COLO829 (cell line): ENCODE measurements around the gene SMIM12.
A peak's percentile ranks its signal among the peaks of the same experiment; 100 is the strongest.

Source experiments
- DNase-seq: peaks from one replicate; pipeline ENCODE4 v3.0.0; 2012; ENCODE audit warnings: low spot score

Gene SMIM12, protein sequence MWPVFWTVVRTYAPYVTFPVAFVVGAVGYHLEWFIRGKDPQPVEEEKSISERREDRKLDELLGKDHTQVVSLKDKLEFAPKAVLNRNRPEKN

DNA sequence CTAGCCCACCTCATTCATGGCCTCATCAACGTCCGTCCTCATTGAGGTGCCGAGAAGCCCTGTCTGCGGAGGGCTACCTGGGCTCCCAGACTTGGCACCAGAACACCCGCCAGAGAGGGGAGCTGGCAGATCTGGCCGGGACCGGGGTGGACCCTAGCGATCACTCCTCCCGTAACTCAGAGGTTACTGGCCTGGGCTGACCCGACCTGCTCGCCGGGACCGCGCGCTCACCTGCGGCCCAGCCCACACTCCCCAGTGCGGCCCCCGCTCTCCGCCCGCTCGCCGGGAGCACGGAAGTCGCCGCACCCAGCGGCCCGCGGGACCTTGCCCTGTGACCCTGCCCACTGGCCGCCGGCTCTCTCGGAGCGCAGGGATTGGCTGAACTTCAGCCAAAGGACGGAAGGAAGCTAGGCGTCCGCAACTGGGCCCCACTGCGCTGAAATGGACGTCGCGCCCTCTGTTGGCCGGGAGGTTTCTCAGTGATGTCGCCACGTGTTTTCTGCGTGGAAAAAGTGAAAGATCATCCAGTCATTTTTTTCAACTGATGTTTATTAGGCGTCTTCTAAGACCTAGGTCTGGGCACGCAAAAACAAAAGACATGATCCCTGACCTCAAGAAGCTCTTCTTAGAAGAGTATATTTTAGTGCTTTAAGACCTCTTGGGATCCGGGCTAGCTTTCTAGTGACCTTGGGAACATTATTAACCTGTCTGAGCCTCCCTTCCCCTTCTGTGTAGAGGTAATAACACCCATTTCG lies at the start of gene SMIM12:
Gene SMIM12, minus strand, starts transcription at position 304 of the 755 bp plus-strand sequence. CDS start 3,772 bp downstream, outside the sequence.
- DNase-seq = peak; percentile 96

DNA sequence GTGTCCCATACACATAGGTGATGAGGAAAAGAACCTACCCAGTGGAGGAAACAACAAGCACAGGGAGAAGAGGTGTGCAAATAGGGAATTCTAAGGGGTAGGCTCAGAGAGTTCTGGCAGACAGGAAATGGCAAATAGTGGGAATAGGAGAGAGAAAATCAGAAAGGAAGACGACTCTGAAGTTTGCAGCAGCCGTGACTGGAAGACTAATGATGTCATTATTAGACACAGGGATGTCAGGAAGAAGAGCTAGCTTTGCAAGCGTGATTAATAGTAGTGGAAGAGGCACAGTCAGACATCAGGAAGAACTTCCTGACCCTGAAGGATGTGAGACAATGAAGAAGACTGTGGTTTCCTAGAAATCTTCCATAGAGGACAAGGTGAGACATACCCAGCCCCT lies 48.8 kb upstream of the SMIM12 start:
- DNase-seq = no peak

GRCh38 chr1:34907487-34908090 lies 48.0 kb upstream of the SMIM12 start:
- no peak for DNase-seq

DNA sequence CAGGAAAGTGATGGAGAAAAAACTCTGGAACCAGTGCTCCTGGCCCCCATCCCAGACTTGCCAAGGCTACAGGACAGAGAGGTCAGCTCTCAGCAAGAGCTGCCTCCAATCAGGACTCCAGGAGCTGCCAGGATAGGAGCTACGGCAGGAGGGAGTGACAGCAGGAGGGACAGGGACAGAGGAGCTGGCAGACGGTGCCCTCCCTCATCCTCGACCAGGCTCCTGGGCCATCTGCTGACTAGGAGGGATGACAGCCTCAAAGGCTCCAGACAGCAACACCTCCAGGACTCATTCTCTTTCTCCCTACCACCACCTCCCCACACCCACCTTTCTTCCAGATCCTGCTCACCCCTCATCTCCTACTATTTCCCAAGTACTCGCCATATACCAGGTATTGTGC lies 47.2 kb upstream of the SMIM12 start:
- DNase-seq = no peak

DNA sequence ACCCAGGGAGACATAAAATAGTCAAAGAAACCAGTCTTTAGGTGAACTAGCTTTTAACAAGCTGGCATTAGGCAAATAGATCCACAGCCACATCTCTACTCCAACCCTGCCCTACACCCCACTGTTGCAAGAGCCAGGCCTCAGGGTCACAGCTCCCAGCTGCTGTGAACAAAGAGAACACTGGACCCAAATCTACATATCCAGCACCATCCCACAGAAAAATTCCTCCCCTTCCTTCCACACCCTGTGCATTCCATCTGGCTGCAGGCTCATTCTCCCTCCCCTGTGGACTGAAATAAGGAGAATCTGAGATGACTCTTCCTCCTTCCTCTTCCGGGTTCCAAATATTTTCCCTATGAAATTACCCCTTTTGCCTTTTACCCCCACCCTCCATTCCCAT lies 46.7 kb upstream of the SMIM12 start:
- DNase-seq = no peak

GRCh38 chr1:34905098-34905459 lies 45.5 kb upstream of the SMIM12 start:
- DNase-seq = no peak

GRCh38 chr1:34904236-34905097 lies 44.9 kb upstream of the SMIM12 start:
- peak; percentile 16 for DNase-seq

- DNase-seq = no peak
Measured at GRCh38 chr1:34901919-34902318, 42.4 kb upstream of the SMIM12 start.

GRCh38 chr1:34900775-34901502 lies 41.4 kb upstream of the SMIM12 start:
- DNase-seq = no peak

GRCh38 chr1:34899906-34900305 lies 40.4 kb upstream of the SMIM12 start:
- no peak for DNase-seq

- DNase-seq = no peak
Measured at GRCh38 chr1:34899471-34899870, 39.9 kb upstream of the SMIM12 start.

- no peak for DNase-seq
Measured at GRCh38 chr1:34898330-34898761, 38.8 kb upstream of the SMIM12 start.

DNA sequence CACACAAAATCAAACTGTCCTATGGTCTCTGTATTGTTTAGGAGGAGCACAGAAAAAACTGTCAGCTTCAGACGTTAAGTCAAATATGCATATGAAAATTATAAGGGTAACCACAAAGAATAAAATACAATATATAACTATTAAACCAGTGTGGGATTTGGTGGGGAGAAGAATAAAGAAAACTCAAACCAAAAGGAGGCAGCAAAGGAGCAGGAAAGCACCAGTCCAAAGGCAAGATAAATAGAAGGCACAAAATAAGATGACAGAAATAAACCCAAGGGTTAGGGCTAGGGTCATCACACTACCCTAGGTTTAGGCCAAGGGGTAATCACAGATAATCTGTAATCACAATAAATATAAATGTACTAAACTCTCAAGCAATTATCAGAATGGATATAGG lies 37.1 kb upstream of the SMIM12 start:
- no peak for DNase-seq

- peak; percentile 59 for DNase-seq
Measured at GRCh38 chr1:34889705-34890104, 30.2 kb upstream of the SMIM12 start.

DNA sequence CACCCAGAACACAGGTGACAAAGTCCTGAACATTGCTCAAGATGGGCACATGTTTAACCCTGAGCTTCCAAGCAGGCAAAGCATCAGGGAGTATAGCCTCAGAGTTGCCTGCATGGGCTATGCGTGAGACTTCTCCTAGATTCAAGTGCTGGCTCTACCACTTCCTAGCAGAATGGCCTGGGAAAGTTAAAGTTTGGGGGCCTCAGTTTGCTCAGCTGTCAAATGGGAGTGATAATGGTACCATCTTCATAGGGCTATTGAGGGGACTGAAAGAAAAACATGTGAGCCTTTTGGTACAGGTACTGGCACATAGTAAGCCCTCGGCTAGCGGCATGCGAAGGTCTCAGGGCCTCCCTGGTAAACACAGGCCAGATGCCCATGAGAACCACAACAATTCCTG lies 28.0 kb upstream of the SMIM12 start:
- no peak for DNase-seq

DNA sequence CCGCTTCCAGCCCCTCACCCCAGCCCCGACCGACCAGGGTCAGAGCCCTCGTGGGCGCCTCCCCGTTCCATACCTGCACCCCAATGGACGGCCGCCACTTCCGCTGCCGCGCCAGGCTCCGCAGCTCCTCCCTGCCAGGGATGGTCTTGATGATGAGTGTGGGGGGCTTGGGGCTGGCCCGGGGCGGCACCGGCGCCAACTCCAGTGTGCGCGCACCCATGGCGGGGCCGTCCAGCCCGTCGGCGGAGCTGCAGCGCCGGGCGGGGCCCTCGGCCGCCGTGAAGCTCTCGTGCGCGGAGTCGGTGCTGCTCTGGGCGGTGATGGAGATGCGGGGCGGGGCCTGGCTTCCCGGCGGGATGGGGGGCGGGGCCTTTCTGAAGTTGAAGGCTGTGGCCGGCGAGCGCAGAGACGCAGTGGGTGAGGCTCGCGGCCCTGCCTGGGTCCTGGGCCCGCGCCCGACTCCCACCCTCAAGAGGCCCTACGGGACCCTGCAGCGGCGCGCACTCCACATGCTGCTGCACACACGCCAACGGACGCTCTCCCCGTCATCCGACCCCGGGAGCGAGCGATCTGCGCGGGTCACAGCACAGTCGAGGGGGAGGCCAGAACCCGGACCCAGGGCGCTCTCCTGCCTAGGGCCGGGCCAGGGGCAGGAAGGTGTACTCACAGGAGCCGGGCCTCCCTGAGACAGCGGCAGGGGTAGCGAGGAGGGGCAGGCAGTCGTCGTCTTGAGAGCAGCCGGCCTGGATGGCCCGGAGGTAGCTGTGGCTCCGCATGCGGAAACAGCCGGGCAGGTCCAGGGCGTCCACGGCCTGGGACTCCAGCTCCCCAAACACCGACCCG lies 26.1 kb upstream of the SMIM12 start:
- DNase-seq = no peak

GRCh38 chr1:34884961-34885360 lies 25.4 kb upstream of the SMIM12 start:
- no peak for DNase-seq

- no peak for DNase-seq
Measured at GRCh38 chr1:34884536-34884935, 25.0 kb upstream of the SMIM12 start.

DNA sequence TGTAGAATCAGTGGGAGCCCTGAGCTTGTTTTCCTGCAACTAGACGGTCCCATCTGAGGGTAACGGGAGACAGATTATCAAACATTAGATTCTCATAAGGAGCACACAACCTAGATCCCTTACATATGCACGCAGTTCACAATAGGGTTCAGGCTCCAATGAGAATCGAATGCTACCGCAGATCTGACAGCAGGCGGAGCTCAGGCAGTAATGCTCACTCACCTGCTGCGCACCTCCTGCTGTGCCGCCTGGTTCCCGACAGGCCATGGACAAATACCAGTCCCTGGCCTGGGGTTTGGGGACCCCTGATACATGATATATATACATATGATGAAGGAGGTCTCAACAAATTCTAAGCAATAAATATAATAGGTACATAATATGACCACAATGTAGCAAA lies 19.7 kb upstream of the SMIM12 start:
- DNase-seq = no peak

DNA sequence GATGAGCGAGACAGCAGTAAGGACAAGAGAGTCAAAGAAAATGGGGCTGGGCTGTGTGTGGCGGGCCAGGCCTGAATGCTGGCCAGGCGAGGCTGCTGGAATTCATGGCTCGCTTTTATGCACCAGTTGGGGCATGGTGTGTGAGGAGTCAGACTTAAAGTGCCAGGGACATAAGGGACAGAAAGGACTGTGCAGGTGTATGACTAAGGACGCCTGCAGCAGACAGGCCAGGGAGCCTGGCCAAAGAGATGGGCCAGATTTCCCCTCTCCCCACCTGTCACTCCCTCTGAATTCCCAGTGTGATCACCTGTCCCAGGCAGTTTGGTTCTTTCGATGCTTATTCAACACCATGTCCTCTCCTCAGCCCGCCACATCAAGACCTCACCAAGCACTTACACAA lies 16.9 kb upstream of the SMIM12 start:
- no peak for DNase-seq

- DNase-seq = no peak
Measured at GRCh38 chr1:34874296-34874952, 14.9 kb upstream of the SMIM12 start.
